Neural progenitor cell (in vitro differentiated cells): ENCODE results near the gene MLNR. TPM values are rescaled to one million over a fixed set of nuclear protein-coding genes. Genes with fewer than 3 reads are reported as not detected.

Experiments
- DNase-seq: peaks from one replicate; pipeline ENCODE4 v3.0.0-alpha.2; 2016; ENCODE audit warnings: low spot score
- H2AFZ ChIP-seq: fragments of 200-600 bp; sonication (generic); replicated peaks from 2 replicates; pipeline ENCODE4 v1.6.1; 2016; ENCODE audit warnings: antibody characterized with exemption
- H3F3A ChIP-seq: fragments of 200-600 bp; sonication (generic); 2 replicates; pipeline ENCODE4 v1.6.1; 2016; ENCODE audit warnings: antibody characterized with exemption, low read depth
- H3K27ac ChIP-seq: fragments of 200-600 bp; sonication (generic); 2 replicates; pipeline ENCODE4 v1.5.1; 2016; ENCODE audit warnings: mild to moderate bottlenecking
- H3K27me3 ChIP-seq: fragments of 200-600 bp; sonication (generic); 2 replicates; pipeline ENCODE4 v1.6.1; 2016; ENCODE audit warnings: mild to moderate bottlenecking, moderate library complexity
- H3K36me3 ChIP-seq: fragments of 200-600 bp; sonication (generic); 2 replicates; pipeline ENCODE4 v1.5.1; 2016
- H3K4me1 ChIP-seq: fragments of 200-600 bp; sonication (generic); 2 replicates; pipeline ENCODE4 v1.6.1; 2016; ENCODE audit warnings: mixed run types
- H3K4me2 ChIP-seq: fragments of 200-600 bp; sonication (generic); 2 replicates; pipeline ENCODE4 v1.6.1; 2016
- H3K4me3 ChIP-seq: fragments of 200-600 bp; sonication (generic); 2 replicates; pipeline ENCODE4 v1.5.1; 2016
- H3K79me2 ChIP-seq: fragments of 200-600 bp; sonication (generic); 2 replicates; pipeline ENCODE4 v1.6.1; 2016; ENCODE audit warnings: low read depth
- H3K9ac ChIP-seq: fragments of 200-600 bp; sonication (generic); 2 replicates; pipeline ENCODE4 v1.6.1; 2016
- H3K9me3 ChIP-seq: fragments of 200-600 bp; sonication (generic); 2 replicates; pipeline ENCODE4 v1.5.1; 2016; ENCODE audit warnings: low read depth
- H4K20me1 ChIP-seq: fragments of 200-600 bp; sonication (generic); 2 replicates; pipeline ENCODE4 v1.6.1; 2016; ENCODE audit warnings: low read depth
- H3K27ac Mint-ChIP-seq: 3 replicates; pipeline ENCODE4 v1.8.0; 2021; ENCODE audit warnings: mixed read lengths
- H3K27me3 Mint-ChIP-seq: 2 replicates; pipeline ENCODE4 v1.8.0; 2022; ENCODE audit warnings: low read depth, mild to moderate bottlenecking, inconsistent platforms, moderate library complexity, mixed read lengths; ENCODE audit not compliant: insufficient read depth
- H3K36me3 Mint-ChIP-seq: 3 replicates; pipeline ENCODE4 v1.8.0; 2021; ENCODE audit warnings: mixed read lengths
- H3K4me1 Mint-ChIP-seq: 3 replicates; pipeline ENCODE4 v1.8.0; 2021; ENCODE audit warnings: mixed read lengths
- H3K4me3 Mint-ChIP-seq: 3 replicates; pipeline ENCODE4 v1.8.0; 2021; ENCODE audit warnings: mild to moderate bottlenecking, moderate library complexity, mixed read lengths
- H3K9me3 Mint-ChIP-seq: 3 replicates; pipeline ENCODE4 v1.8.0; 2020; ENCODE audit warnings: mixed read lengths
- CTCF ChIP-seq: fragments of 200-600 bp; sonication (generic); IDR thresholded peaks from 2 replicates; pipeline ENCODE4 v1.5.1; 2017; ENCODE audit warnings: antibody characterized with exemption, mild to moderate bottlenecking
- EZH2 ChIP-seq: fragments of 200-600 bp; sonication (generic); IDR thresholded peaks from 2 replicates; pipeline ENCODE4 v1.6.1; 2017; ENCODE audit warnings: antibody characterized with exemption, mild to moderate bottlenecking, moderate library complexity
- EZH2phosphoT487 ChIP-seq: fragments of 200-600 bp; sonication (generic); IDR thresholded peaks from 2 replicates; pipeline ENCODE4 v1.6.1; 2017; ENCODE audit warnings: antibody characterized with exemption
- total RNA-seq: library from RNA; depleted of rRNA; stranded (reverse); fragments of >200 nt; gene quantifications from 2 replicates; pipeline ENCODE4 v1.2.3, GENCODE V29; 2015; ENCODE audit warnings: low replicate concordance

The MLNR gene
- total RNA-seq, 1 donor from 2014 or later, result not detected

GRCh38 chr13:49214917-49215376, 5.2 kb upstream of the MLNR start:
- no peak for DNase-seq
- H3K27ac Mint-ChIP-seq, result no peak overlapping the region
- Histone ChIP-seq H4K20me1 (no peaks in the 10 kb centered on the region), H3K9ac (no peak overlapping the region), H3K4me3 (no peak overlapping the region), H2AFZ (no peak overlapping the region), H3K79me2 (no peaks in the 10 kb centered on the region), H3K36me3 (no peaks in the 10 kb centered on the region), H3K9me3 (no peaks in the 10 kb centered on the region), H3K27me3 (peaks cover 40% of the 10 kb centered on the region), H3K4me2 (no peak overlapping the region), H3K27ac (no peak overlapping the region), H3K4me1 (no peaks in the 10 kb centered on the region), H3F3A (peaks cover 15% of the 10 kb centered on the region)
- H3K9me3 Mint-ChIP-seq, result no peaks in the 10 kb centered on the region
- peaks cover 27% of the 10 kb centered on the region for H3K4me1 Mint-ChIP-seq
- H3K27me3 Mint-ChIP-seq, result peaks cover 35% of the 10 kb centered on the region
- H3K4me3 Mint-ChIP-seq, result peak overlapping the region; percentile 20
- peaks cover 12% of the 10 kb centered on the region for H3K36me3 Mint-ChIP-seq
- no peak for TF ChIP-seq EZH2
- TF ChIP-seq CTCF, result no peak
- no peak for TF ChIP-seq EZH2phosphoT487

GRCh38 chr13:49216334-49216733, 3.8 kb upstream of the MLNR start:
- H3K9me3 ChIP-seq, result no peaks in the 10 kb centered on the region
- Mint-ChIP-seq H3K4me3 (no peak overlapping the region), H3K27ac (no peak overlapping the region), H3K4me1 (peaks cover 29% of the 10 kb centered on the region), H3K9me3 (peaks cover 2% of the 10 kb centered on the region), H3K36me3 (peaks cover 7% of the 10 kb centered on the region), H3K27me3 (peaks cover 42% of the 10 kb centered on the region)
- H3K9ac ChIP-seq, result no peak overlapping the region
- peaks cover 4% of the 10 kb centered on the region for H4K20me1 ChIP-seq
- H3F3A ChIP-seq, result peaks cover 17% of the 10 kb centered on the region
- peaks cover 54% of the 10 kb centered on the region for H3K27me3 ChIP-seq
- no peak overlapping the region for H2AFZ ChIP-seq
- no peak overlapping the region for H3K27ac ChIP-seq
- H3K4me2 ChIP-seq, result no peak overlapping the region
- H3K79me2 ChIP-seq, result no peaks in the 10 kb centered on the region
- H3K4me3 ChIP-seq, result no peak overlapping the region
- H3K36me3 ChIP-seq, result no peaks in the 10 kb centered on the region
- no peaks in the 10 kb centered on the region for H3K4me1 ChIP-seq
- DNase-seq, result no peak
- no peak for TF ChIP-seq EZH2
- no peak for TF ChIP-seq EZH2phosphoT487
- TF ChIP-seq CTCF, result no peak

GRCh38 chr13:49217962-49218492, 2.1 kb upstream of the MLNR start:
- TF ChIP-seq EZH2 (peak; percentile 24), EZH2phosphoT487 (no peak), CTCF (no peak)
- Histone ChIP-seq H3K9me3 (no peaks in the 10 kb centered on the region), H3K36me3 (no peaks in the 10 kb centered on the region), H3K27ac (no peak overlapping the region), H3F3A (peaks cover 17% of the 10 kb centered on the region), H3K4me3 (peak overlapping the region; percentile 42), H2AFZ (peak overlapping the region; percentile 28), H3K79me2 (no peaks in the 10 kb centered on the region), H3K9ac (no peak overlapping the region), H3K27me3 (peaks cover 71% of the 10 kb centered on the region), H3K4me1 (no peaks in the 10 kb centered on the region), H4K20me1 (peaks cover 4% of the 10 kb centered on the region), H3K4me2 (peak overlapping the region; percentile 73)
- Mint-ChIP-seq H3K4me3 (peak overlapping the region; percentile 19), H3K9me3 (peaks cover 2% of the 10 kb centered on the region), H3K27ac (no peak overlapping the region), H3K27me3 (peaks cover 55% of the 10 kb centered on the region), H3K36me3 (peaks cover 1% of the 10 kb centered on the region), H3K4me1 (peaks cover 29% of the 10 kb centered on the region)
- no peak for DNase-seq
